ENCODE measurements around the gene ANK2. TPM values are rescaled to one million over a fixed set of nuclear protein-coding genes. Genes with fewer than 3 reads are reported as not detected.
A peak's percentile ranks its signal among the peaks of the same experiment; 100 is the strongest.

Gene ANK2
- total RNA-seq, 4 donors from 2014 or later = 25.9 to 64.4 (median 55.4) TPM

DNA sequence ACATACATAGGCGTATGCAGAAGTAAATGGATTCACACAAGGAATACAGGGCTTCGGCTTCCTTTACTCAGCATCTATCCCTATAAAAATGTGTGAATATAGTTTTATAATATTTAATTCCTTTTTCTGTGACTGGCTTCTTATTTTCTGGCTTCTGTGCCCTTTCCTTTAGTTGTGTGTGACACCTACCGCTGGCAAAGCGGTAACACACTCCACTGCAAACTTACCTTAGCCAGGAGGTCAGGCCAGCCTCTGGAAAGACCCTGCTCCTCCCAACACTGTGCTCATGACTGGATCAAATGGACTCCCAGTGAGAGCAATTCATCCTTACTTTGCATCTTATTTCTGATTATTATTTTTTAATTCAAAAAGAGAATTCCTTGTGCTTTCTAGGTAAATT, 244.2 kb downstream of the ANK2 start:
- H3K27me3 ChIP-seq = no peaks in the 10 kb centered on the region
- peak overlapping the region; percentile 4 to 64 (median 8) for H3K27ac ChIP-seq
- H3K9me3 ChIP-seq = no peaks in the 10 kb centered on the region
- DNase-seq = peak in 1 of 2 donors; percentile 12
- no peaks in the 10 kb centered on the region for H3K36me3 ChIP-seq
- peaks cover 4 to 11% of the 10 kb centered on the region in 2 donors for H3K4me1 ChIP-seq
- WGBS, 2 donors = 74 to 77% methylated on average over 4 of the region's 4 CpGs
- H3K4me3 ChIP-seq (replicated peaks in 1 of 3) = no peak overlapping the region
- TF ChIP-seq POLR2A (IDR thresholded peaks at IDR 0.05) = no peak
- peak in 2 of 6 experiments; percentile 18 to 27 for TF ChIP-seq CTCF (IDR thresholded peaks at IDR 0.05)
- intact Hi-C loops (cut with DNase I) = no loop called here

DNA sequence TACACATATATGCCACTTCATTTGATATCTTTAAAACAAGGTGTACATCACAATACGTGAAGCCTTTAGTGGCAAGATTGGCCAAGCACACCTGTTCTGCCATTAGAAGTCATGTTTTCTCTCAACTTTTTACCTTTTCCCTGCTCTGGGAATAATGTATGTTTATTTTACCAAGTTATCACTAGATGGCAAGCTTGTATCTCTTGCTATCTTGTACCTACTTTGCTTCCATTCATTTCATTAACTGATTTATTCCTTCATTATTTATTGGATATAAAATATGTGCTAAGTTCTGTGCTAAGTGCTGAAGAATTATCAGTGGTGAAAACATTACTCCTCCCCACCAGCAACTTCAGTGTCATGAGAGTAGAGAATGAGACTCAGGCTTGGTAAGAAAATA, 245.5 kb downstream of the ANK2 start:
- no peak for DNase-seq
- TF ChIP-seq CTCF (IDR thresholded peaks at IDR 0.05) = no peak
- TF ChIP-seq POLR2A (IDR thresholded peaks at IDR 0.05) = no peak
- no peaks in the 10 kb centered on the region for H3K27me3 ChIP-seq
- no peak overlapping the region for H3K27ac ChIP-seq
- intact Hi-C loops (cut with DNase I) = no loop called here
- no peaks in the 10 kb centered on the region for H3K9me3 ChIP-seq
- no peak overlapping the region for H3K4me3 ChIP-seq (replicated peaks in 1 of 3)
- WGBS, 2 donors = 84 to 90% methylated on average over 1 of the region's 1 CpG
- H3K4me1 ChIP-seq = peaks cover 4 to 11% of the 10 kb centered on the region in 2 donors
- no peaks in the 10 kb centered on the region for H3K36me3 ChIP-seq

- WGBS, 2 donors = 50 to 65% methylated on average over 5 of the region's 5 CpGs
- intact Hi-C loops (cut with DNase I) = no loop called here
- TF ChIP-seq CTCF (IDR thresholded peaks at IDR 0.05) = no peak
- peak in 1 of 2 donors; percentile 29 for TF ChIP-seq POLR2A (IDR thresholded peaks at IDR 0.05)
- Histone ChIP-seq H3K27me3 (no peaks in the 10 kb centered on the region), H3K9me3 (no peaks in the 10 kb centered on the region), H3K4me1 (no peaks in the 10 kb centered on the region), H3K36me3 (no peaks in the 10 kb centered on the region), H3K4me3 (replicated peaks in 1 of 3) (no peak overlapping the region), H3K27ac (peak overlapping the region in 2 of 3 donors; percentile 45 to 78)
- peak; percentile 21 to 28 for DNase-seq
Observed at GRCh38 chr4:113300471-113300928, 251.0 kb downstream of the ANK2 start.

DNA sequence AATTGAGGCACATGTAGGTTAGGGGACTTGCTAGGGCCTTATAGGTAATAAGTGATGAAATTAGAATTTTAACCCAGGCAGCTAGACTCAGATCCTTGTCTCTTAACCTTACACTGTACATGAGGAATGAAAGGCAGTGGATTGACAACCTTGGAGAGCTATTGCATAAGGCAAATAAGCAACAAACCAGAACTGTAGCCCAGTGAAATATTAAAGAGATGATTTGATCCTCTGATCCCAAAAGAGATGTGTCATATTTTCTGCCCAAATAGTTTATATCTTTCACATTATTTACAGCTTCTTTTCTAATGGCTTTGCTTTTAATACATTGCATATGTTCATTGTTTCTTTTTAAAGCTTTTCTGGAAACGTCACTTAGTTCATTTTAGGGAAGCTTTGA, 252.6 kb downstream of the ANK2 start:
- Histone ChIP-seq H3K36me3 (no peaks in the 10 kb centered on the region), H3K4me3 (replicated peaks in 1 of 3) (no peak overlapping the region), H3K27me3 (no peaks in the 10 kb centered on the region), H3K4me1 (no peaks in the 10 kb centered on the region), H3K27ac (no peak overlapping the region), H3K9me3 (no peaks in the 10 kb centered on the region)
- whole genome bisulfite sequencing, 2 donors = 86 to 93% methylated on average over 1 of the region's 1 CpG
- intact Hi-C loops (cut with DNase I) = no loop called here
- DNase-seq = no peak
- TF ChIP-seq CTCF (IDR thresholded peaks at IDR 0.05) = no peak
- no peak for TF ChIP-seq POLR2A (IDR thresholded peaks at IDR 0.05)

- Histone ChIP-seq H3K27me3 (no peaks in the 10 kb centered on the region), H3K36me3 (no peaks in the 10 kb centered on the region), H3K9me3 (no peaks in the 10 kb centered on the region), H3K4me3 (replicated peaks in 1 of 3) (no peak overlapping the region), H3K4me1 (no peaks in the 10 kb centered on the region), H3K27ac (no peak overlapping the region)
- intact Hi-C loops (cut with DNase I) = no loop called here
- no peak for TF ChIP-seq POLR2A (IDR thresholded peaks at IDR 0.05)
- no peak for TF ChIP-seq CTCF (IDR thresholded peaks at IDR 0.05)
- no peak for DNase-seq
- WGBS, 2 donors = 76 to 82% methylated on average over 1 of the region's 1 CpG
Observed at GRCh38 chr4:113303315-113303714, 253.9 kb downstream of the ANK2 start.

All from thyroid gland (tissue), 4 donors.